Astrocyte of the cerebellum (primary cell): ENCODE data around the gene ASB16.

ENCODE experiments used
- DNase-seq: peaks from one replicate; pipeline ENCODE4 v3.0.0-alpha.2; 2011; ENCODE audit warnings: low read depth
- H3K4me3 ChIP-seq: 2 replicates; pipeline ENCODE4 v1.5.1; 2011; ENCODE audit warnings: mild to moderate bottlenecking, low read depth, low read length, moderate library complexity
- CTCF ChIP-seq: IDR thresholded peaks from 2 replicates; pipeline ENCODE4 v1.5.1; 2012; ENCODE audit warnings: low read length, low read depth, moderate library complexity, mild to moderate bottlenecking; ENCODE audit errors: missing control alignments
- in situ Hi-C: cut with HindIII; loops from 2 replicates; pipeline ENCODE4 v1.10.0; 2017; ENCODE audit warnings: low sequenced_read_pairs

ASB16 gene

GRCh38 chr17:44170499-44171201 is at the start of gene ASB16:
ASB16 (plus strand) TSS chr17:44170704; CDS start chr17:44170790, 86 bp downstream.
- in situ Hi-C loops = no loop called here
- DNase-seq = no peak

GRCh38 chr17:44120851-44121605 is 49.5 kb upstream of the ASB16 start:
- no peak for TF ChIP-seq CTCF
- DNase-seq = no peak
- H3K4me3 ChIP-seq = no peak overlapping the region
- in situ Hi-C loops = no loop called here

More at GRCh38 chr17:44170499-44171201, at the start of gene ASB16:
- H3K4me3 ChIP-seq = no peak within 1 kb of the TSS
- TF ChIP-seq CTCF = no peak

GRCh38 chr17:44121997-44122815 is 48.3 kb upstream of the ASB16 start:
- in situ Hi-C loops = no loop called here
- no peak for DNase-seq
- peak overlapping the region; percentile 90 for H3K4me3 ChIP-seq
- no peak for TF ChIP-seq CTCF

GRCh38 chr17:44122816-44123355 is 47.6 kb upstream of the ASB16 start:
- peak overlapping the region; percentile 90 for H3K4me3 ChIP-seq
- in situ Hi-C loops = no loop called here
- TF ChIP-seq CTCF = no peak
- no peak for DNase-seq

GRCh38 chr17:44123356-44124117 is 47.0 kb upstream of the ASB16 start, which contains the start of gene HDAC5:
HDAC5 (minus strand) TSS chr17:44123641; CDS start chr17:44117515, 6,126 bp downstream.
- TF ChIP-seq CTCF = peak; percentile 61
- peak within 1 kb of the TSS; percentile 90 for H3K4me3 ChIP-seq
- DNase-seq = peak; percentile 84
- in situ Hi-C loops = no loop called here
